Measurements from ENCODE around the gene MYO1F.
"Not testable (repeated sequence)": the region's sequence is repeated elsewhere in the genome, so short reads cannot be mapped to it uniquely, and the experiment has no call there.

The MYO1F gene

DNA sequence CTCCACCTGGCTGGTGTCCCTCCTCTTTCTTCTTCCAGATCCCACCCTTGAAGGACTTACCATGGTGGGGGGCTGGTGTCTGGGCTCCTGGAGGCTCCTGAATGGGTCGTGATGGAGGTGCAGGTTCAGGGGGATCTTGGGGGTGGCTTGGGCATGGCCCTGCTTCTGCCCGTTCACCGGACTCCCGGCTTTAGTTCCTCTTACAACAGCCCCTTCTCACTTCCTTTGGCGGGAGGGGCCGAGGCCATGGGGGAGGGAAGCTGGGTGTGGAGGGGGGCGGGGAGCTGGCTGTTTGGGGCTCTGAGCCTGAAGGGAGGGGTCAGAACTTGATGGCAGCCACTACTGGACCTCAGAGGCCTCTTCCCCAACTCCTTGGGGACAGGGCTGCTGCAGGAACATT is at the start of gene MYO1F:
Gene MYO1F (minus strand): TSS at position 196 of the 400 bp plus-strand sequence. CDS start 133 bp downstream, at position 63.
- DNase-seq (ENCODE audit: extremely low spot score), result no peak
- CTCF ChIA-PET, result no interaction called here
- no peak for TF ChIP-seq BHLHE40 (IDR thresholded peaks at IDR 0.05; ENCODE audit: borderline replicate concordance)
- no peak for TF ChIP-seq LEF1 (IDR thresholded peaks at IDR 0.05; ENCODE audit: borderline replicate concordance)
- POLR2A ChIA-PET, result no interaction called here

GRCh38 chr19:8626842-8627241 is 49.6 kb upstream of the MYO1F start:
- TF ChIP-seq BHLHE40 (IDR thresholded peaks at IDR 0.05; ENCODE audit: borderline replicate concordance) (no peak), FOXA1 (IDR thresholded peaks at IDR 0.05) (no peak), LEF1 (IDR thresholded peaks at IDR 0.05; ENCODE audit: borderline replicate concordance) (no peak), L3MBTL2 (conservative IDR thresholded peaks at IDR 0.05) (no peak), PKNOX1 (IDR thresholded peaks at IDR 0.05) (no peak), ARNT (IDR thresholded peaks at IDR 0.05) (no peak), SP1 (IDR thresholded peaks at IDR 0.05) (no peak), CTBP1 (IDR thresholded peaks at IDR 0.05; ENCODE audit: borderline replicate concordance) (no peak), SUZ12 (IDR thresholded peaks at IDR 0.05) (no peak)
- DNase-seq (ENCODE audit: extremely low spot score), result no peak
- POLR2A ChIA-PET, result no interaction called here
- CTCF ChIA-PET, result interaction anchor here (0.6 kb wide), 1 partner anchor 497 kb away, joined by 3 read pairs; no protein-coding TSS in a partner anchor

- CTCF ChIA-PET, result interaction anchor here (0.7 kb wide), 1 partner anchor 360 kb away, joined by 5 read pairs; no protein-coding TSS in a partner anchor
- DNase-seq (ENCODE audit: extremely low spot score), result not testable (repeated sequence)
These were observed 45.6 kb upstream of the MYO1F start for GRCh38 chr19:8622886-8623285.

GRCh38 chr19:8618751-8619150 is 41.5 kb upstream of the MYO1F start:
- no peak for DNase-seq (ENCODE audit: extremely low spot score)
- TF ChIP-seq FOXK2 (IDR thresholded peaks at IDR 0.05) (no peak), SP1 (IDR thresholded peaks at IDR 0.05) (no peak), ZNF384 (IDR thresholded peaks at IDR 0.05) (peak; percentile 98), ELF4 (IDR thresholded peaks at IDR 0.05) (no peak)
- ChIA-PET CTCF (no interaction called here), POLR2A (interaction anchor here (0.6 kb wide), 1 partner anchor 105 kb away, joined by 3 read pairs; the partner anchor contains the start of gene ZNF414)

More at GRCh38 chr19:8622886-8623285, 45.6 kb upstream of the MYO1F start:
- peak; percentile 88 for TF ChIP-seq ZNF384 (IDR thresholded peaks at IDR 0.05)
- POLR2A ChIA-PET, result interaction anchor here (1.5 kb wide), 1 partner anchor 8 kb away, joined by 4 read pairs; no protein-coding TSS in a partner anchor

DNA sequence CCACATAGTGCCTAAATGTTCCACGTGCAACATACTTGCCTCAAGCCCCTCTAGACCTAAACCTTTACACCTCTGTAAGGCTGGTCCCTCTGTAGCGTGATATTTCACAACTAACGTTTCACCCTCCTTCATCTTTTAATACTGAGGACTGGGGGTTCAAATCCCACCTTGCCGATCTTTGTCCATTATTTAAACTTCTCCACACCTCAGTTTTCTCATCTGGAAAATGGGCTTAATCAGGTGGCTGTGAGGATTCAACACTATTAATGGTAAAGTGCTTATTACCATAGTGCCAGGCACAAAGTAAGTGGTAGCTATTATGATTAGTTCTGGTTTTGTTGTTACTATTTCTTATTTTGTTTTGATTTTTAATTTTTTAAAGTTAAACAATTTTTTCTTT is 40.7 kb upstream of the MYO1F start:
- ChIA-PET POLR2A (no interaction called here), CTCF (interaction anchor here (1.3 kb wide), 1 partner anchor 24 kb away, joined by 4 read pairs; no protein-coding TSS in a partner anchor)
- no peak for TF ChIP-seq TARDBP (IDR thresholded peaks at IDR 0.05)
- no peak for TF ChIP-seq ARNT (IDR thresholded peaks at IDR 0.05)
- TF ChIP-seq PKNOX1 (IDR thresholded peaks at IDR 0.05), result no peak
- no peak for DNase-seq (ENCODE audit: extremely low spot score)

GRCh38 chr19:8617325-8617724 is 40.1 kb upstream of the MYO1F start:
- POLR2A ChIA-PET; DNase-seq (ENCODE audit: extremely low spot score): not testable (repeated sequence)
- CTCF ChIA-PET, result interaction anchor here (0.5 to 1.3 kb wide), 2 partner anchors 16 to 25 kb away, joined by 3 to 4 read pairs; no protein-coding TSS in a partner anchor

DNA sequence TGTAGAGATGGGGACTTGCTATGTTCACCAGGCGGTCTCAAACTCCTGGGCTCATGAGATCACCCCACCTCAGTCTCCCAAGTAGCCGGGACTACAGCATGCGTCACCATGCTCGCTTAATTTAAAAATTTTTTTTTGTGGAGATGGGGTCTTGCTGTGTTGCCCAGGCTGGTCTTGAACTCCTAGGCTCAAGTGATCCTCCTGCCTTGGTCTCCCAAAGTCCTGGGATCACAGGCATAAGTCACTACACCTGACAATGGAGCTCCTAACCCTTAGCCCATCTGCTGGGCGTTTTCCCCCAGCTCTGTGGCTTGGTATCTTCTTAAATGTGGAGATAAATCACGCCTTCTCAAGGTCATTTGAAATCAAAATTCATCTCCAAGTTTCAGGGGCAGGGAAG is 39.6 kb upstream of the MYO1F start:
- ChIA-PET CTCF (interaction anchor here (1.3 kb wide), 1 partner anchor 25 kb away, joined by 4 read pairs; no protein-coding TSS in a partner anchor), POLR2A (no interaction called here)
- no peak for TF ChIP-seq NFRKB (IDR thresholded peaks at IDR 0.05)
- TF ChIP-seq ELF4 (IDR thresholded peaks at IDR 0.05), result no peak
- TF ChIP-seq FOXM1 (IDR thresholded peaks at IDR 0.05; ENCODE audit: borderline replicate concordance), result no peak
- TF ChIP-seq LEF1 (IDR thresholded peaks at IDR 0.05; ENCODE audit: borderline replicate concordance), result no peak
- no peak for DNase-seq (ENCODE audit: extremely low spot score)

- peak; percentile 70 for DNase-seq (ENCODE audit: extremely low spot score)
- ChIA-PET POLR2A (interaction anchor here (0.6 kb wide), 1 partner anchor 225 kb away, joined by 3 read pairs; no protein-coding TSS in a partner anchor), CTCF (interaction anchor here (0.8 to 1.2 kb wide), 4 partner anchors 11 to 28 kb away, joined by 3 to 6 read pairs (median 4); no protein-coding TSS in a partner anchor)
- TF ChIP-seq ARNT (IDR thresholded peaks at IDR 0.05) (no peak), HDGF (IDR thresholded peaks at IDR 0.05; ENCODE audit: borderline replicate concordance) (no peak), TARDBP (IDR thresholded peaks at IDR 0.05) (no peak), CTBP1 (IDR thresholded peaks at IDR 0.05; ENCODE audit: borderline replicate concordance) (no peak), LEF1 (IDR thresholded peaks at IDR 0.05; ENCODE audit: borderline replicate concordance) (no peak)
These were observed 38.8 kb upstream of the MYO1F start for GRCh38 chr19:8615813-8616596.

All from HEK293T (cell line).